HEK293T (cell line): ENCODE results near the gene INTS13.

ENCODE experiments used
- ARNT ChIP-seq: fragments of 450-650 bp; IDR thresholded peaks from 2 replicates; pipeline ENCODE4 v1.6.1; 2017; ENCODE audit warnings: mild to moderate bottlenecking
- CTBP1 ChIP-seq: fragments of 450-650 bp; IDR thresholded peaks from 2 replicates; pipeline ENCODE4 v1.6.1; 2016; ENCODE audit warnings: borderline replicate concordance
- FOXM1 ChIP-seq: fragments of 450-650 bp; IDR thresholded peaks from 2 replicates; pipeline ENCODE4 v1.6.1; 2017; ENCODE audit warnings: mild to moderate bottlenecking, borderline replicate concordance
- SP1 ChIP-seq: fragments of 450-650 bp; IDR thresholded peaks from 2 replicates; pipeline ENCODE4 v1.6.1; 2017
- ZNF384 ChIP-seq: fragments of 450-650 bp; IDR thresholded peaks from 2 replicates; pipeline ENCODE4 v1.6.1; 2016

GRCh38 chr12:26939953-26940352, 2.2 kb upstream of the INTS13 start:
- TF ChIP-seq ZNF384 (no peak), CTBP1 (no peak), ARNT (no peak), FOXM1 (no peak), SP1 (no peak)
